Vagina (tissue), 2 donors: ENCODE results near the gene CSTB. TPM values are rescaled to one million over a fixed set of nuclear protein-coding genes. Genes with fewer than 3 reads are reported as not detected.

Source experiments
- DNase-seq, 2 donors: peaks; one replicate each; pipeline ENCODE4 v3.0.0-alpha.2; 2017; ENCODE audit errors: extremely low spot score in 2 of 2
- H3K27ac ChIP-seq: fragments of 200-600 bp; sonication (generic); one replicate; pipeline ENCODE4 v1.5.1; 2019
- H3K27me3 ChIP-seq: fragments of 200-600 bp; sonication (generic); one replicate; pipeline ENCODE4 v1.5.1; 2019
- H3K36me3 ChIP-seq, 2 donors: fragments of 200-600 bp; sonication (generic); one replicate each; pipeline ENCODE4 v1.5.1; 2017 to 2019
- H3K4me1 ChIP-seq: fragments of 200-600 bp; sonication (generic); one replicate; pipeline ENCODE4 v1.5.1; 2019
- H3K4me3 ChIP-seq, 2 donors: fragments of 200-600 bp; sonication (generic); 1 replicate in 1 of 2; 2 replicates in 1 of 2; pipeline ENCODE4 v1.5.1; 2016 to 2019
- H3K9me3 ChIP-seq: fragments of 200-600 bp; sonication (generic); one replicate; pipeline ENCODE4 v1.5.1; 2019
- CTCF ChIP-seq, 3 experiments: fragments of 450-650 bp in 2 of 3; fragments of 200-600 bp in 1 of 3; sonication (generic) in 1 of 3; IDR thresholded peaks; one replicate each; pipeline ENCODE4 v1.5.1; 2017 to 2019; ENCODE audit warnings: antibody characterized with exemption in 3 of 3, mild to moderate bottlenecking in 2 of 3, moderate library complexity in 2 of 3
- POLR2A ChIP-seq, 2 donors: fragments of 450-650 bp; IDR thresholded peaks; one replicate each; pipeline ENCODE4 v1.6.1; 2017; ENCODE audit warnings: antibody characterized with exemption in 2 of 2, mild to moderate bottlenecking in 2 of 2, moderate library complexity in 2 of 2
- POLR2AphosphoS5 ChIP-seq, 2 donors: sonication (generic); formaldehyde crosslinking; IDR thresholded peaks; one replicate each; pipeline ENCODE4 v1.9.0; 2017; ENCODE audit warnings: antibody characterized with exemption in 2 of 2, mild to moderate bottlenecking in 2 of 2, low read depth in 1 of 2; ENCODE audit not compliant: insufficient read depth in 1 of 2
- intact Hi-C: fragments of 100-400 bp; cut with DNase I; formaldehyde crosslinking; loops from one replicate; pipeline ENCODE4 v1.15.1; 2023
- total RNA-seq: library from RNA; depleted of rRNA; stranded (reverse); fragments of >200 nt; gene quantifications from one replicate; pipeline ENCODE4 v1.2.3, GENCODE V29; 2016

CSTB gene
- total RNA-seq, 1 donor from 2014 or later = 173 TPM

- Histone ChIP-seq H3K27ac (peak overlapping the region; percentile 57), H3K9me3 (no peaks in the 10 kb centered on the region), H3K36me3 (no peaks in the 10 kb centered on the region), H3K4me3 (no peak overlapping the region), H3K27me3 (no peaks in the 10 kb centered on the region), H3K4me1 (peaks cover 41% of the 10 kb centered on the region)
- TF ChIP-seq CTCF (IDR thresholded peaks at IDR 0.05) (no peak), POLR2AphosphoS5 (IDR thresholded peaks at IDR 0.05; ENCODE audit: insufficient read depth in 1 of 2, low read depth in 1 of 2) (no peak), POLR2A (IDR thresholded peaks at IDR 0.05) (no peak)
- intact Hi-C loops = no loop called here
- DNase-seq = no peak
These were observed 8.6 kb downstream of the CSTB start for GRCh38 chr21:43767498-43767983.

- Histone ChIP-seq H3K27ac (peak overlapping the region; percentile 57), H3K9me3 (no peaks in the 10 kb centered on the region), H3K36me3 (no peaks in the 10 kb centered on the region), H3K4me3 (no peak overlapping the region), H3K4me1 (peaks cover 46% of the 10 kb centered on the region), H3K27me3 (no peaks in the 10 kb centered on the region)
- no peak for TF ChIP-seq POLR2A (IDR thresholded peaks at IDR 0.05)
- intact Hi-C loops = no loop called here
- no peak for DNase-seq
These were observed 9.2 kb downstream of the CSTB start for GRCh38 chr21:43766734-43767497.

- Histone ChIP-seq H3K27me3 (no peaks in the 10 kb centered on the region), H3K4me3 (no peak overlapping the region), H3K4me1 (peaks cover 48% of the 10 kb centered on the region), H3K36me3 (no peaks in the 10 kb centered on the region), H3K9me3 (no peaks in the 10 kb centered on the region), H3K27ac (peak overlapping the region; percentile 53)
- DNase-seq = no peak
- intact Hi-C loops = no loop called here
- TF ChIP-seq POLR2AphosphoS5 (IDR thresholded peaks at IDR 0.05; ENCODE audit: insufficient read depth in 1 of 2, low read depth in 1 of 2) (peak in 1 of 2 donors; percentile 24), CTCF (IDR thresholded peaks at IDR 0.05) (no peak), POLR2A (IDR thresholded peaks at IDR 0.05) (no peak)
These were observed 11.3 kb downstream of the CSTB start for GRCh38 chr21:43764576-43765495.

GRCh38 chr21:43763901-43764523 is 12.1 kb downstream of the CSTB start:
- no peaks in the 10 kb centered on the region for H3K36me3 ChIP-seq
- no peaks in the 10 kb centered on the region for H3K27me3 ChIP-seq
- TF ChIP-seq POLR2AphosphoS5 (IDR thresholded peaks at IDR 0.05; ENCODE audit: insufficient read depth in 1 of 2, low read depth in 1 of 2) (no peak), CTCF (IDR thresholded peaks at IDR 0.05) (no peak), POLR2A (IDR thresholded peaks at IDR 0.05) (no peak)
- no peak for DNase-seq
- intact Hi-C loops = no loop called here
- H3K4me1 ChIP-seq = peaks cover 57% of the 10 kb centered on the region
- H3K4me3 ChIP-seq = no peak overlapping the region
- H3K27ac ChIP-seq = peak overlapping the region; percentile 53
- H3K9me3 ChIP-seq = no peaks in the 10 kb centered on the region
